HEK293T (cell line): Measurements from ENCODE around the gene GDF3.

ENCODE experiments used
- ARNT ChIP-seq: fragments of 450-650 bp; IDR thresholded peaks from 2 replicates; pipeline ENCODE4 v1.6.1; 2017; ENCODE audit warnings: mild to moderate bottlenecking
- BHLHE40 ChIP-seq: fragments of 450-650 bp; IDR thresholded peaks from 2 replicates; pipeline ENCODE4 v1.6.1; 2016; ENCODE audit warnings: mild to moderate bottlenecking, moderate library complexity, borderline replicate concordance
- FOXA1 ChIP-seq: fragments of 450-650 bp; IDR thresholded peaks from 2 replicates; pipeline ENCODE4 v1.6.1; 2016; ENCODE audit warnings: mild to moderate bottlenecking
- FOXK2 ChIP-seq: fragments of 450-650 bp; IDR thresholded peaks from 2 replicates; pipeline ENCODE4 v1.6.1; 2016; ENCODE audit warnings: mild to moderate bottlenecking
- FOXM1 ChIP-seq: fragments of 450-650 bp; IDR thresholded peaks from 2 replicates; pipeline ENCODE4 v1.6.1; 2017; ENCODE audit warnings: mild to moderate bottlenecking, borderline replicate concordance
- NFRKB ChIP-seq: fragments of 450-650 bp; IDR thresholded peaks from 2 replicates; pipeline ENCODE4 v1.6.1; 2016; ENCODE audit warnings: mild to moderate bottlenecking, moderate library complexity
- SUZ12 ChIP-seq: fragments of 450-650 bp; IDR thresholded peaks from 2 replicates; pipeline ENCODE4 v1.6.1; 2016; ENCODE audit warnings: mild to moderate bottlenecking
- ZNF384 ChIP-seq: fragments of 450-650 bp; IDR thresholded peaks from 2 replicates; pipeline ENCODE4 v1.6.1; 2016

GRCh38 chr12:7679251-7680045 is 16.1 kb downstream of the GDF3 start:
- no peak for TF ChIP-seq ZNF384
- no peak for TF ChIP-seq ARNT
- no peak for TF ChIP-seq NFRKB
- no peak for TF ChIP-seq FOXK2
- no peak for TF ChIP-seq FOXM1
- TF ChIP-seq SUZ12, result no peak
- no peak for TF ChIP-seq BHLHE40
- TF ChIP-seq FOXA1, result no peak
